Astrocyte (in vitro differentiated cells and primary cell): ENCODE data around the gene LCLAT1. TPM values are rescaled to one million over a fixed set of nuclear protein-coding genes. Genes with fewer than 3 reads are reported as not detected.
A peak's percentile ranks its signal among the peaks of the same experiment; 100 is the strongest.
"Not testable (repeated sequence)": the region's sequence is repeated elsewhere in the genome, so short reads cannot be mapped to it uniquely, and the experiment has no call there.

Experiments used
- DNase-seq: peaks from one replicate; pipeline ENCODE4 v3.0.0-alpha.2; 2010; ENCODE audit warnings: low read depth
- FAIRE-seq: peaks from 2 replicates; lab custom pipeline; 2011; peaks lifted over from hg19 to GRCh38; lab: Jason Lieb, UNC
- H2AFZ ChIP-seq: 2 replicates; pipeline ENCODE4 v1.6.0; 2012; ENCODE audit warnings: low read depth, low read length, inconsistent platforms
- H3K27ac ChIP-seq: 2 replicates; pipeline ENCODE4 v1.5.1; 2011; ENCODE audit warnings: low read depth, low read length, inconsistent platforms
- H3K27me3 ChIP-seq: 2 replicates; pipeline ENCODE4 v1.6.0; 2011; ENCODE audit warnings: low read length, inconsistent platforms; ENCODE audit not compliant: insufficient read depth
- H3K36me3 ChIP-seq: 2 replicates; pipeline ENCODE4 v1.5.1; 2011; ENCODE audit warnings: low read length, inconsistent platforms; ENCODE audit not compliant: insufficient read depth
- H3K4me1 ChIP-seq: 2 replicates; pipeline ENCODE4 v1.5.1; 2011; ENCODE audit warnings: low read length, inconsistent platforms; ENCODE audit not compliant: insufficient read depth
- H3K4me2 ChIP-seq: 2 replicates; pipeline ENCODE4 v1.6.0; 2012; ENCODE audit warnings: low read length, inconsistent platforms
- H3K4me3 ChIP-seq: 2 replicates; pipeline ENCODE4 v1.5.1; 2011; ENCODE audit warnings: low read depth, mild to moderate bottlenecking, low read length, inconsistent platforms; ENCODE audit not compliant: insufficient read depth
- H3K79me2 ChIP-seq: 2 replicates; pipeline ENCODE4 v1.6.0; 2012; ENCODE audit warnings: mild to moderate bottlenecking, low read length, inconsistent platforms; ENCODE audit not compliant: insufficient read depth
- H3K9ac ChIP-seq: 2 replicates; pipeline ENCODE4 v1.6.0; 2012; ENCODE audit warnings: mild to moderate bottlenecking, low read length, inconsistent platforms
- H3K9me3 ChIP-seq: 2 replicates; pipeline ENCODE4 v1.5.1; 2012; ENCODE audit warnings: low read depth, mild to moderate bottlenecking, low read length, inconsistent platforms; ENCODE audit not compliant: insufficient read depth
- H4K20me1 ChIP-seq: 2 replicates; pipeline ENCODE4 v1.6.0; 2012; ENCODE audit warnings: low read length, inconsistent platforms; ENCODE audit not compliant: insufficient read depth
- H3K27ac Mint-ChIP-seq: one replicate; pipeline ENCODE4 v1.8.0; 2021; ENCODE audit warnings: mild to moderate bottlenecking, mixed read lengths; ENCODE audit not compliant: unreplicated experiment
- H3K27me3 Mint-ChIP-seq: one replicate; pipeline ENCODE4 v1.8.0; 2021; ENCODE audit warnings: low read depth, mixed read lengths; ENCODE audit not compliant: unreplicated experiment
- H3K36me3 Mint-ChIP-seq: one replicate; pipeline ENCODE4 v1.8.0; 2021; ENCODE audit warnings: low read depth, mixed read lengths; ENCODE audit not compliant: unreplicated experiment
- H3K4me1 Mint-ChIP-seq: one replicate; pipeline ENCODE4 v1.8.0; 2021; ENCODE audit warnings: low read depth, mixed read lengths; ENCODE audit not compliant: unreplicated experiment
- H3K4me3 Mint-ChIP-seq: one replicate; pipeline ENCODE4 v1.8.0; 2021; ENCODE audit warnings: mild to moderate bottlenecking, moderate library complexity, mixed read lengths; ENCODE audit not compliant: unreplicated experiment
- H3K9me3 Mint-ChIP-seq: one replicate; pipeline ENCODE4 v1.8.0; 2021; ENCODE audit warnings: mild to moderate bottlenecking, mixed read lengths; ENCODE audit not compliant: unreplicated experiment
- CTCF ChIP-seq: IDR thresholded peaks from 2 replicates; pipeline ENCODE4 v1.5.1; 2011; ENCODE audit warnings: low read depth, mild to moderate bottlenecking, inconsistent platforms, low read length, moderate library complexity; ENCODE audit not compliant: insufficient read depth
- EZH2 ChIP-seq: IDR thresholded peaks from 2 replicates; pipeline ENCODE4 v1.6.1; 2012; ENCODE audit warnings: mild to moderate bottlenecking, low read length, inconsistent platforms; ENCODE audit not compliant: insufficient read depth
- total RNA-seq: library from RNA; stranded (reverse); gene quantifications from 2 replicates; pipeline ENCODE4 v1.2.1, GENCODE V29; 2021

The LCLAT1 gene
- total RNA-seq, 1 donor from 2014 or later: 17.5 TPM

DNA sequence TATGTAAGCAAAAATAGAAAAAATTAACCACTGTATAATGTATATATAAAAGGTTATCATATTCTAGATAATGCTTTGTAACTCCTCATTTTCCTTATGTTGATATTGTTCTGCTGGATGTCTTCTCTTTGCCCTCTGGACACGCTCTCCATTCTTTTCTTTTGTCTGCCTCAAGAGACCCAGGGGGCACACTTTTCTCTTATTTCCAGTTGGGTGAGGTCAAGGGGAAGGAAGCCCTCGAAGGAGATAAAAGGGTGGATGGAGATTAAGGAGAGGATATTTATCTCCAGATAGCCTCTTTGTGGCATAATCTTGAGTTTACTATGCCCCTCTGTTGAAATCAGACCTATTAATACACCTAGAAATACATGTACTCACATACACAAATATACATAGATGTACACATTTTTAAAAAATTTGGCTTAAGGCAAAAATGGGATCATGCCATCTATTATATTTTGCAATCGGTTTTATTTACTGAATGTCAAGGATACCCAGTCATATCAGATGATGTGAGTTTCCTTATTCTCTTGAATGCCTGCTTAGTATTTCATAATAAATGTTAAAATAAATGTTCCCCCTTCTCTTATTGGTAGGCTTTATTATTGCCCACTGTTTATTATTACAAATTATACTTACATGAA is 65.3 kb downstream of the LCLAT1 start:
- peaks cover 18% of the 10 kb centered on the region for H4K20me1 ChIP-seq
- H3K36me3 Mint-ChIP-seq: peaks cover 3% of the 10 kb centered on the region
- H3K27ac Mint-ChIP-seq: no peak overlapping the region
- no peak for DNase-seq
- no peaks in the 10 kb centered on the region for H3K36me3 ChIP-seq
- no peak for FAIRE-seq
- H3K9me3 ChIP-seq: no peaks in the 10 kb centered on the region
- H3K27ac ChIP-seq: no peak overlapping the region
- no peak overlapping the region for H3K9ac ChIP-seq
- no peak overlapping the region for H3K4me2 ChIP-seq
- no peaks in the 10 kb centered on the region for H3K27me3 Mint-ChIP-seq
- H3K79me2 ChIP-seq: peaks cover 8% of the 10 kb centered on the region
- H2AFZ ChIP-seq: no peak overlapping the region
- H3K4me3 Mint-ChIP-seq: no peak overlapping the region
- H3K4me1 ChIP-seq: no peaks in the 10 kb centered on the region
- no peak overlapping the region for H3K4me3 ChIP-seq
- H3K4me1 Mint-ChIP-seq: peaks cover 19% of the 10 kb centered on the region
- peaks cover 7% of the 10 kb centered on the region for H3K9me3 Mint-ChIP-seq
- TF ChIP-seq CTCF: no peak
- H3K27me3 ChIP-seq: no peaks in the 10 kb centered on the region

GRCh38 chr2:30513649-30514048 is 66.6 kb downstream of the LCLAT1 start:
- peaks cover 19% of the 10 kb centered on the region for H3K4me1 Mint-ChIP-seq
- H3K4me2 ChIP-seq, H3K36me3 Mint-ChIP-seq, H3K79me2 ChIP-seq, H3K27ac ChIP-seq, H3K9me3 ChIP-seq, H3K4me1 ChIP-seq, H2AFZ ChIP-seq, H3K4me3 ChIP-seq, H3K27me3 ChIP-seq, H3K9me3 Mint-ChIP-seq, H3K27ac Mint-ChIP-seq, H3K27me3 Mint-ChIP-seq, H3K36me3 ChIP-seq, DNase-seq, H3K4me3 Mint-ChIP-seq, FAIRE-seq, H3K9ac ChIP-seq: not testable (repeated sequence)
- H4K20me1 ChIP-seq: peaks cover 18% of the 10 kb centered on the region

DNA sequence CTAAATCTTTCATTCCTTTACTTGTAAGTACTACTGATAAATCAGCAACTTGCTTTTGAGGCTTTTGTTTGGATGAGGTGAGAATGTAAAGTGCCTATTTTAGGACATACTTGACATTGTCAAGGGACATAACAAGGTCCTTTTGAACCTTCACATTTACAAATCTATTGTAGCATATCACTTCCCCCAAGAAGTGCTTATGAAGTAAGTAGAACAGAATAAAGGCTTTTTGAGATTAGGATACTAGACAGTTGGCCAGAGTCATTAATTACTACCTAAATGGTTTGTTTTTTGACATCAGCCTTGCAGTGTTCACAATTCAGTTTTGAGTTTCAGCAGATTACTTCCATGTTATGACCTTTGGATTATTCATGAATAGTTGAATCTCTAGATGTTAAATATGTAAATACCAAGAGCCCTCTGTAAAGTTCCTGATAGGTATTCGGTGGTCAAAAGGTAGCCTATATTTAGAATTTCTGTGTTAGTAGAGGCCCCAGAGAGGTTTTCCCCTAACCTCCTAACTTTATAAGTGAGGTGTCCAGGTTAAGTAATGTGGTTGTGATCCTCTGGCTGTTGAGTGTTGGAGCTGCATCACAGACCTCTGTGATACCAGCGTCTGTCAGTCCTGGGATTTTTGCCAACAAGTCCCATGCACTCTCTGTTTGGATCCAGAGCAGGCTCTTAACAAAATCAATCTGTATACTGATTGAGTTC is 67.2 kb downstream of the LCLAT1 start:
- Histone ChIP-seq H3K79me2 (peaks cover 6% of the 10 kb centered on the region), H3K27me3 (no peaks in the 10 kb centered on the region), H3K9ac (no peak overlapping the region), H3K4me2 (peak overlapping the region; percentile 10), H3K9me3 (no peaks in the 10 kb centered on the region), H3K27ac (no peak overlapping the region), H3K4me3 (no peak overlapping the region), H4K20me1 (peaks cover 18% of the 10 kb centered on the region), H3K36me3 (no peaks in the 10 kb centered on the region), H2AFZ (no peak overlapping the region), H3K4me1 (no peaks in the 10 kb centered on the region)
- DNase-seq: peak; percentile 55
- Mint-ChIP-seq H3K27me3 (no peaks in the 10 kb centered on the region), H3K4me1 (peaks cover 19% of the 10 kb centered on the region), H3K27ac (no peak overlapping the region), H3K9me3 (peaks cover 4% of the 10 kb centered on the region), H3K4me3 (no peak overlapping the region), H3K36me3 (peaks cover 5% of the 10 kb centered on the region)
- TF ChIP-seq CTCF: no peak
- TF ChIP-seq EZH2: no peak
- FAIRE-seq: no peak
